HCT116 (cell line): ENCODE results near the gene PRKG2. TPM values are rescaled to one million over a fixed set of nuclear protein-coding genes. Genes with fewer than 3 reads are reported as not detected.

Experiments
- ATAC-seq: fragments of 200-7000 bp; cut with Tn5 transposase; 2 replicates; pipeline ENCODE4 v1.9.1; 2020; ENCODE audit warnings: mild to moderate bottlenecking, moderate library complexity
- BruUV-seq: library from RNA; stranded (reverse); fragments of 400-500 nt; replicated peaks from 2 replicates; lab custom pipeline; 2021; lab: Mats Ljungman, UMichigan
- CTCF ChIA-PET: fragments of 300-600 bp; sonication (Branson Sonifier 250); formaldehyde crosslinking; loops from one replicate; lab custom pipeline; 2021; ENCODE audit warnings: antibody characterized with exemption; lab: Charles Lee
- POLR2A ChIA-PET: fragments of 300-600, 350-600 bp; sonication (Branson Sonifier 250); formaldehyde crosslinking; loops from one replicate; lab custom pipeline; 2021; ENCODE audit warnings: antibody characterized with exemption; lab: Charles Lee
- RAD21 ChIA-PET, 2 experiments: fragments of 300-600 bp; sonication (Branson Sonifier 250); formaldehyde crosslinking; loops; one replicate each; lab custom pipeline; 2023; ENCODE audit warnings: low total read pairs in 2 of 2; ENCODE audit not compliant: uncharacterized antibody in 2 of 2, unreplicated experiment in 2 of 2, low non-redundant PET in 1 of 2; lab: Charles Lee
- DNase-seq: peaks from one replicate; pipeline ENCODE4 v3.0.0-alpha.2; 2010; ENCODE audit warnings: low read depth, low spot score
- H2AFZ ChIP-seq: fragments of 200-600 bp; shearing (Covaris generic), sonication (generic); 2 replicates; pipeline ENCODE4 v1.6.1; 2017; ENCODE audit warnings: low read depth, mixed run types, mixed read lengths, antibody characterized with exemption, low read length; ENCODE audit not compliant: poor library complexity, severe bottlenecking
- H3K27ac ChIP-seq: 2 replicates; pipeline ENCODE4 v1.5.1; 2012; ENCODE audit warnings: low read depth, low read length
- H3K27me3 ChIP-seq: fragments of 200-600 bp; sonication (generic); 2 replicates; pipeline ENCODE4 v1.6.1; 2016; ENCODE audit warnings: mixed run types, low read length, mixed read lengths; ENCODE audit not compliant: insufficient read depth
- H3K36me3 ChIP-seq, 2 experiments: fragments of 200-500 bp in 1 of 2; fragments of 200-600 bp in 1 of 2; sonication (Bioruptor generic) in 1 of 2; sonication (generic) in 1 of 2; 2 replicates each; pipeline versions ENCODE4 v1.5.1 to v1.6.1; 2014 to 2016; ENCODE audit warnings: low read length in 2 of 2, inconsistent platforms in 1 of 2, mixed read lengths in 1 of 2, mixed run types in 1 of 2; ENCODE audit not compliant: insufficient read depth in 2 of 2, control insufficient read depth in 1 of 2
- H3K4me1 ChIP-seq, 2 experiments: fragments of 200-600 bp in 1 of 2; sonication (generic) in 1 of 2; 2 replicates each; pipeline versions ENCODE4 v1.5.1 to v1.6.1; 2012 to 2017; ENCODE audit warnings: low read length in 2 of 2, inconsistent platforms in 1 of 2, mild to moderate bottlenecking in 1 of 2, mixed read lengths in 1 of 2, mixed run types in 1 of 2, moderate library complexity in 1 of 2; ENCODE audit not compliant: insufficient read depth in 2 of 2, control insufficient read depth in 1 of 2
- H3K4me2 ChIP-seq: fragments of 200-600 bp; sonication (generic); 2 replicates; pipeline ENCODE4 v1.6.1; 2017; ENCODE audit warnings: mixed run types, low read length, mixed read lengths
- H3K4me3 ChIP-seq, 2 experiments: fragments of 200-600 bp in 1 of 2; sonication (generic) in 1 of 2; replicated peaks in 1 of 2; 2 replicates each; pipeline ENCODE4 v1.5.1; 2011 to 2016; ENCODE audit warnings: low read length in 2 of 2, control low read depth in 1 of 2, low read depth in 1 of 2, mild to moderate bottlenecking in 1 of 2, mixed read lengths in 1 of 2, mixed run types in 1 of 2
- H3K79me2 ChIP-seq: fragments of 200-600 bp; sonication (generic); 2 replicates; pipeline ENCODE4 v1.6.1; 2017; ENCODE audit warnings: mild to moderate bottlenecking, mixed run types, low read length, moderate library complexity, mixed read lengths; ENCODE audit not compliant: insufficient read depth
- H3K9ac ChIP-seq: fragments of 200-600 bp; sonication (generic); 2 replicates; pipeline ENCODE4 v1.6.1; 2016; ENCODE audit warnings: low read length, mixed read lengths
- H3K9me2 ChIP-seq: fragments of 200-600 bp; sonication (generic), shearing (Covaris generic); 2 replicates; pipeline ENCODE4 v1.6.1; 2017; ENCODE audit warnings: mixed run types, mild to moderate bottlenecking, moderate library complexity; ENCODE audit not compliant: insufficient read depth
- H3K9me3 ChIP-seq, 2 experiments: fragments of 200-500 bp in 1 of 2; fragments of 200-600 bp in 1 of 2; sonication (Bioruptor generic) in 1 of 2; sonication (generic) in 1 of 2; 2 replicates each; pipeline ENCODE4 v1.6.1; 2014 to 2017; ENCODE audit warnings: low read length in 2 of 2, mixed read lengths in 2 of 2, inconsistent platforms in 1 of 2, low read depth in 1 of 2, mild to moderate bottlenecking in 1 of 2, mixed run types in 1 of 2, moderate library complexity in 1 of 2; ENCODE audit not compliant: control insufficient read depth in 1 of 2, insufficient read depth in 1 of 2
- H4K20me1 ChIP-seq: fragments of 200-600 bp; sonication (generic), shearing (Covaris generic); 2 replicates; pipeline ENCODE4 v1.6.1; 2017; ENCODE audit warnings: mixed run types, mild to moderate bottlenecking, moderate library complexity; ENCODE audit not compliant: insufficient read depth
- ATF3 ChIP-seq: IDR thresholded peaks from 2 replicates; pipeline ENCODE4 v1.6.1; 2012
- CBX3 ChIP-seq: IDR thresholded peaks from 2 replicates; pipeline ENCODE4 v1.6.1; 2012; ENCODE audit warnings: low read depth
- CTCF ChIP-seq, 3 experiments: fragments of 200-600 bp in 1 of 3; sonication (generic) in 1 of 3; IDR thresholded peaks in 2 of 3; conservative IDR thresholded peaks in 1 of 3; 2 replicates each; pipeline ENCODE4 v1.5.1; 2012 to 2017; ENCODE audit warnings: low read depth in 2 of 3, low read length in 2 of 3, antibody characterized with exemption in 1 of 3, borderline replicate concordance in 1 of 3, control low read depth in 1 of 3, mild to moderate bottlenecking in 1 of 3, mixed read lengths in 1 of 3, mixed run types in 1 of 3, moderate library complexity in 1 of 3; ENCODE audit not compliant: insufficient read depth in 1 of 3
- EGR1 ChIP-seq: IDR thresholded peaks from 2 replicates; pipeline ENCODE4 v1.6.1; 2012; ENCODE audit warnings: low read depth
- EZH2 ChIP-seq: fragments of 200-600 bp; sonication (generic); IDR thresholded peaks from 2 replicates; pipeline ENCODE4 v1.6.1; 2017; ENCODE audit warnings: antibody characterized with exemption, mixed run types
- EZH2phosphoT487 ChIP-seq: fragments of 200-600 bp; IDR thresholded peaks from 2 replicates; pipeline ENCODE4 v1.6.1; 2018; ENCODE audit warnings: antibody characterized with exemption, borderline replicate concordance
- REST ChIP-seq: IDR thresholded peaks from 2 replicates; pipeline ENCODE4 v1.6.1; 2012; ENCODE audit warnings: low read depth
- SP1 ChIP-seq: IDR thresholded peaks from 2 replicates; pipeline ENCODE4 v1.6.1; 2012; ENCODE audit warnings: low read depth
- SRF ChIP-seq: IDR thresholded peaks from 2 replicates; pipeline ENCODE4 v1.6.1; 2012; ENCODE audit warnings: low read depth
- YY1 ChIP-seq: IDR thresholded peaks from 2 replicates; pipeline ENCODE4 v1.6.1; 2011; ENCODE audit warnings: low read length, low read depth, moderate library complexity, mild to moderate bottlenecking; ENCODE audit not compliant: insufficient replicate concordance; ENCODE audit errors: extremely low read depth
- ZFX ChIP-seq: fragments of 450-650 bp; IDR thresholded peaks from 2 replicates; pipeline ENCODE4 v1.6.1; 2017
- intact Hi-C: fragments of 100-400 bp; cut with micrococcal nuclease; formaldehyde crosslinking; loops from 2 replicates; pipeline ENCODE4 v1.10.0; 2022
- total RNA-seq: library from RNA; stranded (reverse); gene quantifications from one replicate; pipeline ENCODE4 v1.2.1, GENCODE V29; 2021; ENCODE audit not compliant: unreplicated experiment

Gene PRKG2
- total RNA-seq, 1 experiment from 2014 or later = 2.1 TPM

- H2AFZ ChIP-seq = no peak overlapping the region
- H3K79me2 ChIP-seq = no peaks in the 10 kb centered on the region
- intact Hi-C loops = no loop called here
- no peak for DNase-seq
- no peak overlapping the region for H3K27ac ChIP-seq
- ATAC-seq = no peak
- no peaks in the 10 kb centered on the region for H4K20me1 ChIP-seq
- no peak overlapping the region for H3K4me2 ChIP-seq
- no peak overlapping the region for H3K4me3 ChIP-seq
- no peaks in the 10 kb centered on the region for H3K4me1 ChIP-seq
- H3K36me3 ChIP-seq = no peaks in the 10 kb centered on the region
- ChIA-PET RAD21 (no interaction called here), POLR2A (no interaction called here), CTCF (no interaction called here)
- no peak overlapping the region for H3K9ac ChIP-seq
- no TSS peak for BruUV-seq
- H3K9me3 ChIP-seq = no peaks in the 10 kb centered on the region
- TF ChIP-seq CTCF (IDR thresholded peaks at IDR 0.05 in 2 of 3, conservative IDR thresholded peaks at IDR 0.05 in 1 of 3; ENCODE audit: borderline replicate concordance in 1 of 3, insufficient read depth in 1 of 3, low read depth in 2 of 3, low read length in 2 of 3) (no peak), EZH2 (no peak), ATF3 (no peak), ZFX (no peak), EZH2phosphoT487 (no peak), CBX3 (no peak), SRF (no peak)
- peaks cover 72% of the 10 kb centered on the region for H3K27me3 ChIP-seq
- H3K9me2 ChIP-seq = no peaks in the 10 kb centered on the region
Measured at GRCh38 chr4:81061344-81061730, 153.7 kb downstream of the PRKG2 start.

- Histone ChIP-seq H3K4me3 (no peak overlapping the region), H3K4me1 (no peaks in the 10 kb centered on the region), H4K20me1 (no peaks in the 10 kb centered on the region), H3K4me2 (no peak overlapping the region), H3K9ac (no peak overlapping the region), H3K27me3 (peaks cover 67% of the 10 kb centered on the region), H3K9me2 (no peaks in the 10 kb centered on the region), H2AFZ (no peak overlapping the region), H3K9me3 (no peaks in the 10 kb centered on the region), H3K79me2 (no peaks in the 10 kb centered on the region), H3K36me3 (no peaks in the 10 kb centered on the region), H3K27ac (no peak overlapping the region)
- DNase-seq = no peak
- no TSS peak for BruUV-seq
- no peak for ATAC-seq
- POLR2A ChIA-PET = no interaction called here
- RAD21 ChIA-PET = no interaction called here
- CTCF ChIA-PET = no interaction called here
- intact Hi-C loops = no loop called here
- TF ChIP-seq REST (no peak), YY1 (no peak), SP1 (no peak), EGR1 (no peak), CTCF (IDR thresholded peaks at IDR 0.05 in 2 of 3, conservative IDR thresholded peaks at IDR 0.05 in 1 of 3; ENCODE audit: borderline replicate concordance in 1 of 3, insufficient read depth in 1 of 3, low read depth in 2 of 3, low read length in 2 of 3) (no peak)
Measured at GRCh38 chr4:81060587-81061343, 154.3 kb downstream of the PRKG2 start.
